ENCODE results near the gene DMWD. TPM values are rescaled to one million over a fixed set of nuclear protein-coding genes. Genes with fewer than 3 reads are reported as not detected.

DMWD gene
- total RNA-seq, 1 experiment from 2014 or later, result 34.9 TPM

DNA sequence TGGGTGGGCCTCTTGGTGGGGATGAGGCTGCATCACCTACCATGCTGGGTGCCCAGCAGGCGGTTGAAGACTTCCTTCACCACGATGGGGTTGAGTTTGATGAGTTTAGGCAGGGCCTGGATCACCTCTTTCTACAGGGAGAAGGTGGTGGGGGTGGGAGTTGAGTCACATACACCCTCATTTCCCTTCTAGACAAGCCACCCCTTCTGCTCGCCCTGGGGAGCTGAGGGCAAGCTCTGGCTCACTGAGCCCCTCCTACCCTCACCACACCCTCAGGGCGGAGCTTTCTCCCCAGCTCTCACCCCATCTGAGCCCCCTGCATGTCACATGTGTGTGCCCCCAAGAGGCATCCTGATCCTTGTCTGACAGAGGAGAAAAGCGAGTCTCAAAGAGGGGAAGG, 30.1 kb upstream of the DMWD start:
- DNase-seq, result no peak
- ChIA-PET CTCF (no interaction called here), POLR2A (ENCODE audit: unreplicated experiment) (no interaction called here)
- no peak for ATAC-seq
- no TSS peak for BruUV-seq (replicated peaks)
- no peaks in the 10 kb centered on the region; the same call in 1 of the 2 replicates for H3K4me1 ChIP-seq (ENCODE audit: insufficient read depth, low read length)
- H3K27me3 ChIP-seq (ENCODE audit: low read length), result no peaks in the 10 kb centered on the region
- TF ChIP-seq EZH2phosphoT487 (IDR thresholded peaks at IDR 0.05; ENCODE audit: borderline replicate concordance, low read length) (no peak), EZH2 (IDR thresholded peaks at IDR 0.05; ENCODE audit: low read length, unreplicated experiment) (no peak)
- TF ChIP-seq, protein P1, sequence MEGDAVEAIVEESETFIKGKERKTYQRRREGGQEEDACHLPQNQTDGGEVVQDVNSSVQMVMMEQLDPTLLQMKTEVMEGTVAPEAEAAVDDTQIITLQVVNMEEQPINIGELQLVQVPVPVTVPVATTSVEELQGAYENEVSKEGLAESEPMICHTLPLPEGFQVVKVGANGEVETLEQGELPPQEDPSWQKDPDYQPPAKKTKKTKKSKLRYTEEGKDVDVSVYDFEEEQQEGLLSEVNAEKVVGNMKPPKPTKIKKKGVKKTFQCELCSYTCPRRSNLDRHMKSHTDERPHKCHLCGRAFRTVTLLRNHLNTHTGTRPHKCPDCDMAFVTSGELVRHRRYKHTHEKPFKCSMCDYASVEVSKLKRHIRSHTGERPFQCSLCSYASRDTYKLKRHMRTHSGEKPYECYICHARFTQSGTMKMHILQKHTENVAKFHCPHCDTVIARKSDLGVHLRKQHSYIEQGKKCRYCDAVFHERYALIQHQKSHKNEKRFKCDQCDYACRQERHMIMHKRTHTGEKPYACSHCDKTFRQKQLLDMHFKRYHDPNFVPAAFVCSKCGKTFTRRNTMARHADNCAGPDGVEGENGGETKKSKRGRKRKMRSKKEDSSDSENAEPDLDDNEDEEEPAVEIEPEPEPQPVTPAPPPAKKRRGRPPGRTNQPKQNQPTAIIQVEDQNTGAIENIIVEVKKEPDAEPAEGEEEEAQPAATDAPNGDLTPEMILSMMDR (conservative IDR thresholded peaks at IDR 0.05; ENCODE audit: low read depth, low read length), result no peak
- no peak overlapping the region for H3K9ac ChIP-seq (ENCODE audit: low read length)
- H3K79me2 ChIP-seq (ENCODE audit: low read length), result no peaks in the 10 kb centered on the region
- H3K9me3 ChIP-seq (ENCODE audit: low read length), result no peaks in the 10 kb centered on the region
- no peaks in the 10 kb centered on the region; the same call in 1 of the 2 replicates for H3K36me3 ChIP-seq (ENCODE audit: low read depth, low read length)
- H3K4me3 ChIP-seq (ENCODE audit: low read length), result no peak overlapping the region
- no peaks in the 10 kb centered on the region for H3F3A ChIP-seq (ENCODE audit: low read length, unreplicated experiment)
- no peaks in the 10 kb centered on the region for H4K20me1 ChIP-seq (ENCODE audit: low read length)
- no peak overlapping the region for H2AFZ ChIP-seq (ENCODE audit: low read length)
- no peaks in the 10 kb centered on the region for H3K9me2 ChIP-seq (replicated peaks; ENCODE audit: low read length)
- H3K4me2 ChIP-seq (ENCODE audit: low read length), result no peak overlapping the region
- H3K27ac ChIP-seq (ENCODE audit: low read length), result no peak overlapping the region
- intact Hi-C loops (cut with micrococcal nuclease), result no loop called here

DNA sequence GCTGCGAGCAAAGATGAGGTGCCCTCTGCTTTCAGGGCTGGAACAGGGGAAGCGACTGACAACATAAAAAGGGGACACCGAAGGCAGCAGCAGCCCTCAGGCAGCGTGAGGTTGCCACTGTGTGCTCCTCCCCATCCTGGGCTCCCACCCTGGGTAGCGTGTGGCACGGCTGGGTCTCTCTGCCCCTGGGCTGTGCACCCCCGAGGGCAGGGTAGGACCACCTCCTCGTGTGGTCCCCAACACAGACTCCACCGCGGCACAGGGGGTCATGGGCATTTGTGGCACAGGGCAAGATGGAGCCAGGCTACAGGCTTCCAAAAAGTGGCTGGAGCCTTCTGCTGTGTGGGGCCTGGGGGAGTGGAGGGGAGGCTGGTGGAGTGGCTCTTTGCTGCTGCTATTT, 28.9 kb upstream of the DMWD start:
- ChIA-PET CTCF (no interaction called here), POLR2A (ENCODE audit: unreplicated experiment) (no interaction called here)
- DNase-seq (no peak), ATAC-seq (no peak)
- TF ChIP-seq, protein P1 (conservative IDR thresholded peaks at IDR 0.05; ENCODE audit: low read depth, low read length), result no peak
- TF ChIP-seq EZH2phosphoT487 (IDR thresholded peaks at IDR 0.05; ENCODE audit: borderline replicate concordance, low read length), result no peak
- no peak for TF ChIP-seq EZH2 (IDR thresholded peaks at IDR 0.05; ENCODE audit: low read length, unreplicated experiment)
- Histone ChIP-seq H3K9ac (ENCODE audit: low read length) (no peak overlapping the region), H3K4me2 (ENCODE audit: low read length) (no peak overlapping the region), H3K4me1 (ENCODE audit: insufficient read depth, low read length) (no peaks in the 10 kb centered on the region; the same call in 1 of the 2 replicates), H2AFZ (ENCODE audit: low read length) (no peak overlapping the region), H3K9me3 (ENCODE audit: low read length) (no peaks in the 10 kb centered on the region), H3F3A (ENCODE audit: low read length, unreplicated experiment) (no peaks in the 10 kb centered on the region), H3K79me2 (ENCODE audit: low read length) (no peaks in the 10 kb centered on the region), H4K20me1 (ENCODE audit: low read length) (no peaks in the 10 kb centered on the region), H3K36me3 (ENCODE audit: low read depth, low read length) (no peaks in the 10 kb centered on the region; the same call in none of the 2 replicates), H3K27me3 (ENCODE audit: low read length) (no peaks in the 10 kb centered on the region), H3K4me3 (ENCODE audit: low read length) (no peak overlapping the region), H3K27ac (ENCODE audit: low read length) (no peak overlapping the region), H3K9me2 (replicated peaks; ENCODE audit: low read length) (no peaks in the 10 kb centered on the region)
- no TSS peak for BruUV-seq (replicated peaks)
- intact Hi-C loops (cut with micrococcal nuclease), result no loop called here

DNA sequence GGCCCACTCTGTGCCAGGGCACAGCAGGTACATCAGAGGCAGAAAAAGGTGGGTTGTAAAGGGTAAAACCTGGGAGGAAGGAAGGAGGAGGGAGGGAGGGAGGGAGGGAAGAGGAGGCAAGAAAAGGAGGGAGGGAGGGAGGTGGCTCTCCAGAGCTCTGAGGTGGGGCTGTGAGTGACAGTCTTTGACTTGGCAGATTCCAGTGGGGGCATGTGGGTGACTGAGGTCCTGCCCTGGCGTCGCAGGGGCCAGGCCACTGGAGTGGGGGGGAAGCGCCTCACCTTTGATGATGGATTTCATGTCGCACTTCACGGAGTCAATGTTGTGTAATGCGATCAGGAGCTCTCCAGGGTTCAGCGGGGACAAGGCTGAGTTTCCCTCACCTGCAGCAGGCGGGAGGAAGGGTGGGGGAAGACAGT, 28.5 kb upstream of the DMWD start:
- H4K20me1 ChIP-seq (ENCODE audit: low read length), result no peaks in the 10 kb centered on the region
- no peak overlapping the region for H3K4me2 ChIP-seq (ENCODE audit: low read length)
- H3K4me1 ChIP-seq (ENCODE audit: insufficient read depth, low read length), result no peaks in the 10 kb centered on the region; the same call in 1 of the 2 replicates
- DNase-seq, result no peak
- no peak overlapping the region for H2AFZ ChIP-seq (ENCODE audit: low read length)
- no TSS peak for BruUV-seq (replicated peaks)
- H3K9me3 ChIP-seq (ENCODE audit: low read length), result no peaks in the 10 kb centered on the region
- no peaks in the 10 kb centered on the region for H3K79me2 ChIP-seq (ENCODE audit: low read length)
- no peaks in the 10 kb centered on the region for H3K27me3 ChIP-seq (ENCODE audit: low read length)
- H3K4me3 ChIP-seq (ENCODE audit: low read length), result no peak overlapping the region
- ChIA-PET CTCF (no interaction called here), POLR2A (ENCODE audit: unreplicated experiment) (no interaction called here)
- no peak overlapping the region for H3K9ac ChIP-seq (ENCODE audit: low read length)
- no peaks in the 10 kb centered on the region; the same call in none of the 2 replicates for H3K36me3 ChIP-seq (ENCODE audit: low read depth, low read length)
- TF ChIP-seq EZH2 (IDR thresholded peaks at IDR 0.05; ENCODE audit: low read length, unreplicated experiment), result no peak
- no peak for ATAC-seq
- no peaks in the 10 kb centered on the region for H3F3A ChIP-seq (ENCODE audit: low read length, unreplicated experiment)
- H3K27ac ChIP-seq (ENCODE audit: low read length), result no peak overlapping the region
- intact Hi-C loops (cut with micrococcal nuclease), result no loop called here
- no peaks in the 10 kb centered on the region for H3K9me2 ChIP-seq (replicated peaks; ENCODE audit: low read length)
